Naive B cell (primary cell): ENCODE measurements around the gene PCDHGA8. TPM values are rescaled to one million over a fixed set of nuclear protein-coding genes. Genes with fewer than 3 reads are reported as not detected.
"Not testable (repeated sequence)": the region's sequence is repeated elsewhere in the genome, so short reads cannot be mapped to it uniquely, and the experiment has no call there.

Source experiments
- ATAC-seq, 2 donors: fragments of 150-1000 bp; cut with Tn5 transposase; 2 replicates each; pipeline ENCODE4 v1.10.0; 2021; ENCODE audit warnings: low read depth in 2 of 2, mild to moderate bottlenecking in 2 of 2, moderate library complexity in 2 of 2
- DNase-seq: peaks from one replicate; pipeline ENCODE4 v3.0.0; 2022
- H3K27ac Mint-ChIP-seq, 6 donors: one replicate each; pipeline ENCODE4 v1.8.0; 2020 to 2022; ENCODE audit warnings: mild to moderate bottlenecking in 6 of 6, mixed read lengths in 6 of 6, moderate library complexity in 5 of 6, inconsistent platforms in 2 of 6
- H3K27me3 Mint-ChIP-seq, 3 donors: one replicate each; pipeline ENCODE4 v1.8.0; 2021 to 2022; ENCODE audit warnings: mixed read lengths in 3 of 3, mild to moderate bottlenecking in 1 of 3
- H3K36me3 Mint-ChIP-seq, 2 donors: one replicate each; pipeline ENCODE4 v1.8.0; 2020 to 2022; ENCODE audit warnings: mixed read lengths in 2 of 2, inconsistent platforms in 1 of 2, mild to moderate bottlenecking in 1 of 2
- H3K4me1 Mint-ChIP-seq, 3 donors: one replicate each; pipeline ENCODE4 v1.8.0; 2020 to 2022; ENCODE audit warnings: mixed read lengths in 3 of 3, inconsistent platforms in 1 of 3, mild to moderate bottlenecking in 1 of 3, moderate library complexity in 1 of 3
- H3K4me3 Mint-ChIP-seq, 8 donors: one replicate each; pipeline ENCODE4 v1.8.0; 2020 to 2022; ENCODE audit warnings: mild to moderate bottlenecking in 8 of 8, mixed read lengths in 8 of 8, moderate library complexity in 8 of 8, inconsistent platforms in 2 of 8
- H3K9me3 Mint-ChIP-seq, 7 donors: one replicate each; pipeline ENCODE4 v1.8.0; 2020 to 2022; ENCODE audit warnings: mixed read lengths in 7 of 7, mild to moderate bottlenecking in 5 of 7, inconsistent platforms in 2 of 7, moderate library complexity in 1 of 7
- polyA plus RNA-seq, 6 donors: library from polyadenylated mRNA; unstranded; fragments of 300-500 nt; fragmentation: Illumina TruSeq; gene quantifications; one replicate each; pipeline ENCODE4 v1.2.3, GENCODE V29; 2021; ENCODE audit warnings: low read depth in 6 of 6

The PCDHGA8 gene
- polyA plus RNA-seq, 6 donors from 2014 or later = not detected

DNA sequence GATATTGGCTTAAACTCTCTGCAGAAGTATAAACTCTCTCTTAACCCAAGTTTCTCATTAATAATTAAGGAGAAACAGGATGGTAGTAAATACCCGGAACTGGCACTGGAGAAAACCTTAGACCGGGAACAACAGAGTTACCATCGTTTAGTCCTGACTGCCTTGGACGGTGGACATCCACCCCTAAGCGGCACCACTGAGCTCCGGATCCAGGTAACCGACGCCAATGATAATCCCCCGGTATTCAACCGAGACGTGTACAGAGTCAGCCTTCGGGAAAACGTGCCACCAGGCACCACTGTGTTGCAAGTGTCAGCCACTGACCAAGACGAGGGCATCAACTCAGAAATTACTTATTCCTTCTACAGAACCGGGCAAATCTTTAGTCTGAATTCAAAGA lies 6.2 kb downstream of the PCDHGA8 start:
- H3K27ac Mint-ChIP-seq = peak overlapping the region in 1 of 6 donors; percentile 63
- H3K36me3 Mint-ChIP-seq = peaks cover 9 to 25% of the 10 kb centered on the region in 2 donors
- H3K27me3 Mint-ChIP-seq = peaks cover 50 to 74% (median 57%) of the 10 kb centered on the region in 3 donors
- ATAC-seq (no peak), DNase-seq (no peak)
- peaks cover 0 to 3% (median 0%) of the 10 kb centered on the region in 3 donors for H3K4me1 Mint-ChIP-seq
- H3K9me3 Mint-ChIP-seq = peaks cover 4 to 61% (median 35%) of the 10 kb centered on the region in 7 donors
- peak overlapping the region in 1 of 8 donors; percentile 29 for H3K4me3 Mint-ChIP-seq

DNA sequence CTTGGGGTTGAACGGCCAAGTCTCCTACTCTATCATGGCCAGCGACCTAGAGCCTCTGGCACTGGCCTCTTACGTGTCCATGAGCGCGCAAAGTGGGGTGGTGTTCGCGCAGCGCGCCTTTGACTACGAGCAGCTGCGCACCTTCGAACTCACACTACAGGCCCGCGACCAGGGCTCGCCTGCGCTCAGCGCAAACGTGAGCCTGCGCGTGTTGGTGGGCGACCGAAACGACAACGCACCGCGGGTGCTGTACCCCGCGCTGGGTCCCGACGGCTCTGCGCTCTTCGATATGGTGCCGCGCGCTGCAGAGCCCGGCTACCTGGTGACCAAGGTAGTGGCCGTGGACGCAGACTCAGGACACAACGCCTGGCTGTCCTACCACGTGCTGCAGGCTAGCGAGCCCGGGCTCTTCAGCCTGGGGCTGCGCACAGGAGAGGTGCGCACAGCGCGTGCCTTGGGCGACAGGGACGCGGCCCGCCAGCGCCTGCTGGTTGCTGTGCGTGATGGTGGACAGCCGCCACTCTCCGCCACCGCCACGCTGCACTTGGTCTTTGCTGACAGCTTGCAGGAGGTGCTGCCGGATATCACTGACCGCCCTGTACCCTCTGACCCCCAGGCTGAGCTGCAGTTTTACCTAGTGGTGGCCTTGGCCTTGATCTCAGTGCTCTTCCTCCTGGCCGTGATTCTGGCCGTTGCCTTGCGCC lies 7.3 kb downstream of the PCDHGA8 start:
- Mint-ChIP-seq H3K4me1 (peaks cover 0 to 3% (median 0%) of the 10 kb centered on the region in 3 donors), H3K27me3 (peaks cover 52 to 76% (median 58%) of the 10 kb centered on the region in 3 donors), H3K9me3 (peaks cover 4 to 56% (median 35%) of the 10 kb centered on the region in 7 donors), H3K4me3 (peak overlapping the region in 2 of 8 donors; percentile 20 to 30), H3K36me3 (peaks cover 4 to 27% of the 10 kb centered on the region in 2 donors), H3K27ac (peak overlapping the region in 3 of 6 donors; percentile 58 to 92 (median 81))
- ATAC-seq = no peak
- no peak for DNase-seq

DNA sequence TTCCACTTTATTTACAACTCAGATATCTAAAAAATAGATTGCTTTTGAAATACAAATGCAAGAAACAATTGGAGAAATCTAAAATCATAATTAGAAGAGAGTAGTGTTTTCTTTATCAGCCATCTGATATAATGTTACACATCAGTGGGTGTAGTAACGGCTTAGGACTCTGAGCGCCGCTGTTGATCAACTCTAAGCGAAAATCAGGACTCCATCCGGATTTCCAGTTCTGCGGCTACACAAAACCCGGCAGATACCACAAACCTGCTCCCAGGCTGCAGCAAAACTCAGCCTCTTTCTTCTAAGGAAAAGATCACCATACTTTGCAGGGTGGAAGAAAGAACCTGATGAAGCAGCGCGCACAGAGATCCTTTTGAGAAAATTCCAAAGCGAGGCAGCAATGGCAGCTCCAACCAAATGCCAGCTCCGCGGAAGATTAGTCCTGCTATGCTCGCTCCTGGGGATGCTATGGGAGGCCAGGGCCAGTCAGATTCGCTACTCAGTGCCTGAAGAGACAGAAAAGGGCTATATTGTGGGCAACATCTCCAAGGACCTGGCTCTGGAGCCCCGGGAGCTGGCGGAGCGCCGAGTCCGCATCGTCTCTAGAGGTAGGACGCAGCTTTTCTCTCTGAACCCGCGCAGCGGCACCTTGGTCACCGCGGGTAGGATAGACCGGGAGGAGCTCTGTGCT lies 10.3 kb downstream of the PCDHGA8 start, which contains the start of gene PCDHGA9:
PCDHGA9 (plus strand) TSS at position 226 of the 691 bp plus-strand sequence; CDS start at position 401, 175 bp downstream.
- Mint-ChIP-seq H3K4me1 (peaks cover 0 to 5% (median 3%) of the 10 kb centered on the region in 3 donors), H3K4me3 (peak within 1 kb of the TSS; percentile 65 to 89 (median 78)), H3K27me3 (peaks cover 57 to 78% (median 69%) of the 10 kb centered on the region in 3 donors), H3K36me3 (peaks cover 4 to 37% of the 10 kb centered on the region in 2 donors), H3K9me3 (peaks cover 4 to 61% (median 42%) of the 10 kb centered on the region in 7 donors), H3K27ac (peak within 1 kb of the TSS in 2 of 6 donors; percentile 56 to 82)
- DNase-seq (no peak), ATAC-seq (no peak)

DNA sequence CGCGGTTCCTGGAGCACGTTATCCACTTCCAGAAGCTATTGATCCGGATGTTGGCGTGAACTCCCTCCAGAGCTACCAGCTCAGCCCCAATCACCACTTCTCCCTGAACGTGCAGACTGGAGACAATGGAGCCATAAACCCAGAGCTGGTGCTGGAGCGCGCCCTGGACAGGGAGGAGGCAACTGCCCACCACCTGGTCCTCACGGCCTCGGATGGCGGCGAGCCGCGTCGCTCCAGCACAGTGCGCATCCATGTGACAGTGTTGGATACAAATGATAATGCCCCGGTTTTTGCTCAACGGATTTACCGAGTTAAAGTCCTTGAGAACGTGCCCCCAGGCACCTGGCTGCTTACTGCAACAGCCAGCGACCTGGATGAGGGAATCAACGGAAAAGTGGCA lies 11.0 kb downstream of the PCDHGA8 start:
- DNase-seq (no peak), ATAC-seq (no peak)
- peaks cover 4 to 42% of the 10 kb centered on the region in 2 donors for H3K36me3 Mint-ChIP-seq
- H3K9me3 Mint-ChIP-seq = peaks cover 4 to 68% (median 46%) of the 10 kb centered on the region in 7 donors
- H3K4me1 Mint-ChIP-seq = peaks cover 0 to 12% (median 3%) of the 10 kb centered on the region in 3 donors
- peak overlapping the region in 2 of 6 donors; percentile 24 to 81 for H3K27ac Mint-ChIP-seq
- peak overlapping the region in 3 of 8 donors; percentile 5 to 75 (median 18) for H3K4me3 Mint-ChIP-seq
- H3K27me3 Mint-ChIP-seq = peaks cover 59 to 84% (median 74%) of the 10 kb centered on the region in 3 donors

DNA sequence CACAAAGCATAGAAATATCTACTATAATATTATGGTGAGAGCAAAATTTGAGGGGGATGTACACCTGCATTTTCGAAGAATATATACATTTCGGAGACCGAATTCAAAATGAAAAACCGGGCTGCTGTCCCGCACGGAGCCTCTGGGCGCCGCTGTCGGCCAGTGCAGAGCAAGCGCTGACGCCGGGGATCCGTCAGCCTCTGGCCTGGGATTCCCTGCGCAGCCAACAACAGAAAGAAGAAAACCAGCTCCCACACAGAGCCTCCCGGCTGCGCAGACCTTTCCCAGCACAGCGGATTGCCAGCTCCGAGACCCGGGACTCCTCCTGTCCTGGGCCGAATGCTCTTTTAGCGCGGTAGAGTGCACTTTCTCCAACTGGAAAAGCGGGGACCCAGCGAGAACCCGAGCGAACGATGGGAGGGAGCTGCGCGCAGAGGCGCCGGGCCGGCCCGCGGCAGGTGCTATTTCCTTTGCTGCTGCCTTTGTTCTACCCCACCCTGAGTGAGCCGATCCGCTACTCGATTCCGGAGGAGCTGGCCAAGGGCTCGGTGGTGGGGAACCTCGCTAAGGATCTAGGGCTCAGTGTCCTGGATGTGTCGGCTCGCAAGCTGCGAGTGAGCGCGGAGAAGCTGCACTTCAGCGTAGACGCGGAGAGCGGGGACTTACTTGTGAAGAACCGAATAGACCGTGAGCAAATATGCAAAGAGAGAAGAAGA lies 15.5 kb downstream of the PCDHGA8 start, which contains the start of gene PCDHGB6:
PCDHGB6 (plus strand) TSS at position 232 of the 716 bp plus-strand sequence; CDS start at position 414, 182 bp downstream.
- not testable (repeated sequence) for DNase-seq
- peak within 1 kb of the TSS in 3 of 6 donors; percentile 20 to 53 (median 28) for H3K27ac Mint-ChIP-seq
- peaks cover 5 to 67% (median 41%) of the 10 kb centered on the region in 7 donors for H3K9me3 Mint-ChIP-seq
- peaks cover 3 to 15% (median 4%) of the 10 kb centered on the region in 3 donors for H3K4me1 Mint-ChIP-seq
- H3K27me3 Mint-ChIP-seq = peaks cover 61 to 72% (median 63%) of the 10 kb centered on the region in 3 donors
- peak within 1 kb of the TSS; percentile 35 to 86 (median 62) for H3K4me3 Mint-ChIP-seq
- peak; percentile 16 to 38 for ATAC-seq
- peaks cover 11 to 50% of the 10 kb centered on the region in 2 donors for H3K36me3 Mint-ChIP-seq

DNA sequence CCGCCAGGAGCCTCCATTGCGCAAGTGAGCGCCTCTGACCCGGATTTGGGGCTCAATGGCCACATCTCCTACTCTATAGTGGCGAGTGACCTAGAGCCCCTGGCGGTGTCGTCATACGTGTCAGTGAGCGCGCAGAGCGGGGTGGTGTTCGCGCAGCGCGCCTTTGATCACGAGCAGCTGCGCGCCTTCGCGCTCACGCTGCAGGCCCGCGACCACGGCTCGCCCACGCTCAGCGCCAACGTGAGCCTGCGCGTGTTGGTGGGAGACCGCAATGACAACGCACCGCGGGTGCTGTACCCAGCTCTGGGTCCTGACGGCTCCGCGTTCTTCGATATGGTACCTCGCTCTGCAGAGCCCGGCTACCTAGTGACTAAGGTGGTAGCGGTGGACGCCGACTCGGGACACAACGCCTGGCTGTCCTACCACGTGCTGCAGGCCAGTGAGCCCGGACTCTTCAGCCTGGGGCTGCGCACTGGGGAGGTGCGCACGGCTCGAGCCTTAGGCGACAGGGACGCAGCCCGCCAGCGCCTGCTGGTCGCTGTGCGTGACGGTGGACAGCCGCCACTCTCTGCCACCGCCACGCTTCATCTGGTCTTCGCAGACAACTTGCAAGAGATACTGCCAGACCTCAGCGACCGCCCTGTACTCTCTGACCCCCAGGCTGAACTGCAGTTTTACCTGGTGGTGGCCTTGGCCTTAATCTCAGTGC lies 17.3 kb downstream of the PCDHGA8 start:
- peaks cover 21 to 46% of the 10 kb centered on the region in 2 donors for H3K36me3 Mint-ChIP-seq
- DNase-seq = no peak
- H3K27me3 Mint-ChIP-seq = peaks cover 63 to 72% (median 63%) of the 10 kb centered on the region in 3 donors
- peaks cover 11 to 30% (median 14%) of the 10 kb centered on the region in 3 donors for H3K4me1 Mint-ChIP-seq
- H3K27ac Mint-ChIP-seq = peak overlapping the region in 3 of 6 donors; percentile 22 to 48 (median 39)
- ATAC-seq = no peak
- peaks cover 9 to 70% (median 43%) of the 10 kb centered on the region in 7 donors for H3K9me3 Mint-ChIP-seq
- H3K4me3 Mint-ChIP-seq = peak overlapping the region in 2 of 8 donors; percentile 8 to 34

DNA sequence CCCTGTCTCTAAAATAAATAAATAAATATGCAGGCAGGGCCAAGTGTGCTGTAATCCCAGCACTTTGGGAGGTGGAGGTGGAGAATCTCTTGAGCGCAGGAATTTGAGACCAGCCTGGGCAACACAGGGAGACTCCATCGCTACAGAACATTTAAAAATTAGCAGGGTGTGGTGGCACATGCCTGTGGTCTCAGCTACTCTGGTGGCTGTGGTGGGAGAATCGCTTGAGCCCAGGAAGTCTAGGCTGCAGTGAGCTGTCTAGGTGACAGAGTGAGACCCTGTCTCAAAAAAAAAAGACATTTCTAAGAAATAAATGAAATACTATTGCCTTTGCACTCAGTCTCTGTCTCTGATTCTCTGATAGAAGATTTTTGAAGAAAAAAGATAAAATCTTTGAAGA lies 19.1 kb downstream of the PCDHGA8 start:
- Mint-ChIP-seq H3K36me3 (peaks cover 29 to 45% of the 10 kb centered on the region in 2 donors), H3K4me1 (peaks cover 11 to 30% (median 16%) of the 10 kb centered on the region in 3 donors), H3K27ac (peak overlapping the region in 2 of 6 donors; percentile 11 to 54), H3K4me3 (peak overlapping the region in 1 of 8 donors; percentile 12), H3K9me3 (peaks cover 9 to 69% (median 44%) of the 10 kb centered on the region in 7 donors), H3K27me3 (peaks cover 60 to 70% (median 61%) of the 10 kb centered on the region in 3 donors)
- ATAC-seq (no peak), DNase-seq (no peak)

DNA sequence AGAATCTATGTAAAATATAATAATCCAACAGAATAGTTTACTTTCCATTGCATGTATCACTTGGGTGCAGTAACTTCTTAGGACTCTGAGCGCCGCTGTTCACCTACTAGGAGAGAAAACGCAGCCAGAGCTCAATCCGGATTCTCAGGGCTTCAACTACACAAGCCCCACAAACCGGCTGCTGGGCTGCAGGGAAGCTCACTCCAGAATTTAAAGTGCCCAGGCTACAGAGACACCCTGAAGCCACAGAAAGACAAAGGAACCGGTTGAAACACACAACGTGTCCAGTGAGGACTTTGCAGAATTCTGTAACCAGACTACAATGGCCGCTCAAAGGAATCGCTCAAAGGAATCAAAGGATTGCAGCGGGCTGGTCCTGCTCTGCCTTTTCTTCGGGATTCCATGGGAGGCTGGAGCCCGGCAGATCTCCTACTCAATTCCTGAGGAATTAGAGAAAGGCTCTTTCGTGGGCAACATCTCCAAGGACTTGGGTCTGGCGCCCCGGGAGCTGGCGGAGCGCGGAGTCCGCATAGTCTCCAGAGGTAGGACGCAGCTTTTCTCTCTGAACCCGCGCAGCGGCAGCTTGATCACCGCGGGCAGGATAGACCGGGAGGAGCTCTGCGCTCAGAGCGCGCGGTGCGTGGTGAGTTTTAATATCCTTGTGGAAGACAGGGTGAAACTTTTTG lies 20.6 kb downstream of the PCDHGA8 start, which contains the start of gene PCDHGA10:
PCDHGA10 (plus strand) TSS at position 134 of the 686 bp plus-strand sequence; CDS start at position 323, 189 bp downstream.
- peak within 1 kb of the TSS in 4 of 6 donors; percentile 43 to 85 (median 66) for H3K27ac Mint-ChIP-seq
- peaks cover 62 to 71% (median 67%) of the 10 kb centered on the region in 3 donors for H3K27me3 Mint-ChIP-seq
- H3K36me3 Mint-ChIP-seq = peaks cover 32 to 48% of the 10 kb centered on the region in 2 donors
- peak; percentile 47 to 52 for ATAC-seq
- no peak for DNase-seq
- peaks cover 9 to 70% (median 46%) of the 10 kb centered on the region in 7 donors for H3K9me3 Mint-ChIP-seq
- peaks cover 11 to 22% (median 22%) of the 10 kb centered on the region in 3 donors for H3K4me1 Mint-ChIP-seq
- H3K4me3 Mint-ChIP-seq = peak within 1 kb of the TSS; percentile 74 to 93 (median 87)

DNA sequence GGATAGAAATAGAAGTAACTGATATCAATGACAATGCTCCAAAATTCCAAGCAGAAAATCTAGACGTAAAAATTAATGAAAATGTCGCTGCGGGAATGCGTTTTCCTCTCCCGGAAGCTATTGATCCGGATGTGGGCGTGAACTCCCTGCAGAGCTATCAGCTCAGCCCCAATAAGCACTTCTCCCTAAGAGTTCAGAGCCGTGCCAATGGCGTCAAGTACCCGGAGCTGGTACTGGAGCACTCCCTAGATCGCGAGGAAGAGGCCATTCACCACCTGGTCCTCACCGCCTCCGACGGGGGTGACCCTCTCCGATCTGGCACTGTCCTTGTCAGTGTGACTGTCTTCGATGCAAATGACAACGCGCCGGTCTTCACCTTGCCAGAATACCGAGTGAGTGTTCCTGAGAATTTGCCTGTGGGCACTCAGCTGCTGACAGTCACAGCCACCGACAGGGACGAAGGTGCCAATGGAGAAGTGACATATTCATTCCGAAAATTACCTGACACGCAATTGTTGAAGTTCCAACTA lies 21.2 kb downstream of the PCDHGA8 start:
- DNase-seq (no peak), ATAC-seq (no peak)
- Mint-ChIP-seq H3K4me3 (peak overlapping the region; percentile 74 to 93 (median 87)), H3K9me3 (peaks cover 11 to 70% (median 48%) of the 10 kb centered on the region in 7 donors), H3K4me1 (peaks cover 11 to 27% (median 18%) of the 10 kb centered on the region in 3 donors), H3K27ac (peak overlapping the region in 4 of 6 donors; percentile 43 to 85 (median 66)), H3K36me3 (peaks cover 38 to 48% of the 10 kb centered on the region in 2 donors), H3K27me3 (peaks cover 65 to 72% (median 67%) of the 10 kb centered on the region in 3 donors)

DNA sequence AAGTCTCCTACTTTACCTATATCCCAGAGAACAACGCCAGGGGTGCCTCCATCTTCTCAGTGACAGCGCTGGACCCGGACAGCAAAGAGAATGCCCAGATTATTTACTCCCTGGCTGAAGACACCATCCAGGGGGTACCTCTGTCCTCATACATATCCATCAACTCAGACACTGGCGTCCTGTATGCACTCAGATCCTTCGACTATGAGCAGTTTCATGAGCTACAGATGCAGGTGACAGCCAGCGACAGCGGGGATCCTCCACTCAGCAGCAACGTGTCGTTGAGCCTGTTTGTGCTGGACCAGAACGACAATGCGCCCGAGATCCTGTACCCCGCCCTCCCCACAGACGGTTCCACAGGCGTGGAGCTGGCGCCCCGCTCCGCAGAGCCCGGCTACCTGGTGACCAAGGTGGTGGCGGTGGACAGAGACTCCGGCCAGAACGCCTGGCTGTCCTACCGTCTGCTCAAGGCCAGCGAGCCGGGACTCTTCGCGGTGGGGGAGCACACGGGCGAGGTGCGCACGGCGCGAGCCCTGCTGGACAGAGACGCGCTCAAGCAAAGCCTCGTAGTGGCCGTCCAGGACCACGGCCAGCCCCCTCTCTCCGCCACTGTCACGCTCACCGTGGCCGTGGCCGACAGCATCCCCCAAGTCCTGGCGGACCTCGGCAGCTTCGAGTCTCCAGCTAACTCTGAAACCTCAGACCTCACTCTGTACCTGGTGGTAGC lies 22.3 kb downstream of the PCDHGA8 start:
- H3K4me3 Mint-ChIP-seq = peak overlapping the region in 6 of 8 donors; percentile 7 to 84 (median 60)
- H3K4me1 Mint-ChIP-seq = peaks cover 11 to 28% (median 18%) of the 10 kb centered on the region in 3 donors
- peaks cover 36 to 44% of the 10 kb centered on the region in 2 donors for H3K36me3 Mint-ChIP-seq
- H3K9me3 Mint-ChIP-seq = peaks cover 9 to 64% (median 45%) of the 10 kb centered on the region in 7 donors
- H3K27ac Mint-ChIP-seq = peak overlapping the region in 3 of 6 donors; percentile 4 to 79 (median 36)
- DNase-seq, ATAC-seq: not testable (repeated sequence)
- H3K27me3 Mint-ChIP-seq = peaks cover 62 to 69% (median 64%) of the 10 kb centered on the region in 3 donors
